ENCODE measurements around the gene TRABD2A. TPM values are rescaled to one million over a fixed set of nuclear protein-coding genes. Genes with fewer than 3 reads are reported as not detected.

The TRABD2A gene
- total RNA-seq, 1 experiment from 2014 or later = 1.7 TPM

DNA sequence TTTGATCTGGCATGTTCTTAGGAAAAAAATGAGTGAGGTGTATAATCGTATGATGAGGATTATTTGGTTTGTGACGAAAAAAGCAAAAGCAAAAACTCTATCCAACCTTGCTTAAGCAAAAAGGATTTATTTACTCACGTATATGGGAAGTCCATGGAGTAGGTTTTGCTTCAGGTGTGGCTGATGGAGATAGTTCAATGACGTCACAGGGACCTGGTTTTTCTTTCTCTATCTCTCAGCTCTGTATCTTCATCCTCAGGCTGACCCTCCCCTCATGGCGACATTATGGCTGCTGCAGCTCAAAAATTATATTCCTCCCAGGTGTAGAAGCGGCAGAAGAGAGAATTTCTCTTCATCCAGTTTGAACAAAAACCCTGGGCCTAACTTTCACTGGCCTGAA, 33.5 kb upstream of the TRABD2A start:
- Histone ChIP-seq H3K4ac (ENCODE audit: low read depth, low read length) (no peak overlapping the region), H3K79me1 (ENCODE audit: insufficient read depth, low read depth, low read length, poor library complexity, severe bottlenecking) (no peaks in the 10 kb centered on the region), H3K79me2 (ENCODE audit: insufficient read depth, low read length) (no peaks in the 10 kb centered on the region), H2BK15ac (ENCODE audit: low read depth, low read length) (no peak overlapping the region), H3K56ac (ENCODE audit: insufficient read length, low read depth, low read length) (no peak overlapping the region), H3K27me3 (ENCODE audit: insufficient read depth, low read length) (no peaks in the 10 kb centered on the region; the same call in 1 of the 2 replicates), H2BK12ac (ENCODE audit: insufficient read length, low read depth, low read length) (no peak overlapping the region), H3K9ac (ENCODE audit: extremely low read depth, insufficient read length, low read length) (no peak overlapping the region), H2AFZ (ENCODE audit: low read length) (no peak overlapping the region), H3K23ac (ENCODE audit: insufficient read length, low read depth, low read length) (no peak overlapping the region), H3K27ac (ENCODE audit: insufficient read length, low read depth, low read length) (no peak overlapping the region), H4K91ac (ENCODE audit: insufficient read length, low read depth, low read length) (no peak overlapping the region), H4K8ac (replicated peaks; ENCODE audit: insufficient read length, low read depth, low read length) (no peak overlapping the region), H3K23me2 (ENCODE audit: insufficient read length, low read depth, low read length, poor library complexity, severe bottlenecking) (no peaks in the 10 kb centered on the region), H2AK5ac (ENCODE audit: insufficient read length, low read length) (no peak overlapping the region), H3K4me2 (ENCODE audit: insufficient read depth, insufficient read length, low read length) (no peak overlapping the region), H2BK20ac (ENCODE audit: low read depth, low read length, poor library complexity, severe bottlenecking) (no peak overlapping the region), H3K9me3 (ENCODE audit: control insufficient read depth, low read depth, low read length) (no peaks in the 10 kb centered on the region), H2BK5ac (ENCODE audit: insufficient read length, low read length) (no peak overlapping the region), H2BK120ac (ENCODE audit: low read depth, low read length, poor library complexity, severe bottlenecking) (no peak overlapping the region), H4K5ac (ENCODE audit: insufficient read length, low read depth, low read length) (no peak overlapping the region), H3K4me1 (ENCODE audit: insufficient read depth, low read length) (no peaks in the 10 kb centered on the region), H3K18ac (ENCODE audit: insufficient read length, low read depth, low read length) (no peak overlapping the region), H3K14ac (ENCODE audit: insufficient read depth, low read length) (no peak overlapping the region), H4K20me1 (ENCODE audit: control insufficient read depth, insufficient read depth, insufficient read length) (no peaks in the 10 kb centered on the region), H3T11ph (ENCODE audit: low read length) (no peak overlapping the region)
- Mint-ChIP-seq H3K9me3 (peaks cover 7 to 8% of the 10 kb centered on the region in 2 experiments; a peak in 4 of 5 replicates), H3K27me3 (ENCODE audit: low read depth) (no peaks in the 10 kb centered on the region), H3K4me1 (no peaks in the 10 kb centered on the region), H3K4me3 (no peak overlapping the region), H3K27ac (no peak overlapping the region), H3K36me3 (ENCODE audit: insufficient read depth in 1 of 3, low read depth in 3 of 3) (peaks cover 8 to 10% (median 9%) of the 10 kb centered on the region in 3 experiments)
- TF ChIP-seq, protein P1, sequence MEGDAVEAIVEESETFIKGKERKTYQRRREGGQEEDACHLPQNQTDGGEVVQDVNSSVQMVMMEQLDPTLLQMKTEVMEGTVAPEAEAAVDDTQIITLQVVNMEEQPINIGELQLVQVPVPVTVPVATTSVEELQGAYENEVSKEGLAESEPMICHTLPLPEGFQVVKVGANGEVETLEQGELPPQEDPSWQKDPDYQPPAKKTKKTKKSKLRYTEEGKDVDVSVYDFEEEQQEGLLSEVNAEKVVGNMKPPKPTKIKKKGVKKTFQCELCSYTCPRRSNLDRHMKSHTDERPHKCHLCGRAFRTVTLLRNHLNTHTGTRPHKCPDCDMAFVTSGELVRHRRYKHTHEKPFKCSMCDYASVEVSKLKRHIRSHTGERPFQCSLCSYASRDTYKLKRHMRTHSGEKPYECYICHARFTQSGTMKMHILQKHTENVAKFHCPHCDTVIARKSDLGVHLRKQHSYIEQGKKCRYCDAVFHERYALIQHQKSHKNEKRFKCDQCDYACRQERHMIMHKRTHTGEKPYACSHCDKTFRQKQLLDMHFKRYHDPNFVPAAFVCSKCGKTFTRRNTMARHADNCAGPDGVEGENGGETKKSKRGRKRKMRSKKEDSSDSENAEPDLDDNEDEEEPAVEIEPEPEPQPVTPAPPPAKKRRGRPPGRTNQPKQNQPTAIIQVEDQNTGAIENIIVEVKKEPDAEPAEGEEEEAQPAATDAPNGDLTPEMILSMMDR (conservative IDR thresholded peaks at IDR 0.05) = no peak
- DNase-seq = no peak
- WGBS (ENCODE audit: extremely low coverage, insufficient read length, low lambda C conversion rate) = 100% methylated on average over 2 of the region's 6 CpGs
